ENCODE data around the gene CLCNKA.
"Not testable (repeated sequence)": the region's sequence is repeated elsewhere in the genome, so short reads cannot be mapped to it uniquely, and the experiment has no call there.

Gene CLCNKA

DNA sequence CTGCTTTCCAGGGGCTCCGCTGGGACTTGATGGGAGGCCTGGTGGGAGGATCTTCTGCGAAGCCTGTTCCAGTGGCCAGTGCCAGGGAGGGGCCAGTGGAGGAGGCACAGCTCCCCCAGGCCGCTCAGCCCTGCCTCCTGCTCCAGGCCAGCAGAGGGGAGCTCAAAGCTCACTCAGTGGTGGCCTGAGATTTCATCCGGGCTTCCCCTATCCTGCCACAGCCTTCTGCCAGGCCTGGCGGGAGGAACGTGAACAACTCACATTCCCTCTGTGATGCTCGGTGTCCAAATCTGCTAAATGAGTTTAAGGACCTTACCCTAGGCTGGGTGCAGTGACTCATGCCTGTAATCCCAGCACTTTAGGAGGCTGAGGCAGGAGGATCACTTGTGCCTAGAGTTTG, 25.0 kb downstream of the CLCNKA start:
- Histone ChIP-seq H3K4me3 (ENCODE audit: low read depth, low read length) (no peak overlapping the region), H3K9me3 (ENCODE audit: control insufficient read depth, low read length) (no peaks in the 10 kb centered on the region), H3K36me3 (ENCODE audit: control insufficient read depth, insufficient read depth, low read length) (no peaks in the 10 kb centered on the region), H3K79me2 (no peaks in the 10 kb centered on the region), H2AFZ (no peak overlapping the region), H3K4me2 (ENCODE audit: low read length) (no peak overlapping the region), H3K27me3 (ENCODE audit: control insufficient read depth, insufficient read depth, low read length) (no peaks in the 10 kb centered on the region), H3K4me1 (no peaks in the 10 kb centered on the region), H3K27ac (no peak overlapping the region), H3K9ac (no peak overlapping the region)
- TF ChIP-seq, protein P1, sequence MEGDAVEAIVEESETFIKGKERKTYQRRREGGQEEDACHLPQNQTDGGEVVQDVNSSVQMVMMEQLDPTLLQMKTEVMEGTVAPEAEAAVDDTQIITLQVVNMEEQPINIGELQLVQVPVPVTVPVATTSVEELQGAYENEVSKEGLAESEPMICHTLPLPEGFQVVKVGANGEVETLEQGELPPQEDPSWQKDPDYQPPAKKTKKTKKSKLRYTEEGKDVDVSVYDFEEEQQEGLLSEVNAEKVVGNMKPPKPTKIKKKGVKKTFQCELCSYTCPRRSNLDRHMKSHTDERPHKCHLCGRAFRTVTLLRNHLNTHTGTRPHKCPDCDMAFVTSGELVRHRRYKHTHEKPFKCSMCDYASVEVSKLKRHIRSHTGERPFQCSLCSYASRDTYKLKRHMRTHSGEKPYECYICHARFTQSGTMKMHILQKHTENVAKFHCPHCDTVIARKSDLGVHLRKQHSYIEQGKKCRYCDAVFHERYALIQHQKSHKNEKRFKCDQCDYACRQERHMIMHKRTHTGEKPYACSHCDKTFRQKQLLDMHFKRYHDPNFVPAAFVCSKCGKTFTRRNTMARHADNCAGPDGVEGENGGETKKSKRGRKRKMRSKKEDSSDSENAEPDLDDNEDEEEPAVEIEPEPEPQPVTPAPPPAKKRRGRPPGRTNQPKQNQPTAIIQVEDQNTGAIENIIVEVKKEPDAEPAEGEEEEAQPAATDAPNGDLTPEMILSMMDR (IDR thresholded peaks at IDR 0.05): no peak

DNA sequence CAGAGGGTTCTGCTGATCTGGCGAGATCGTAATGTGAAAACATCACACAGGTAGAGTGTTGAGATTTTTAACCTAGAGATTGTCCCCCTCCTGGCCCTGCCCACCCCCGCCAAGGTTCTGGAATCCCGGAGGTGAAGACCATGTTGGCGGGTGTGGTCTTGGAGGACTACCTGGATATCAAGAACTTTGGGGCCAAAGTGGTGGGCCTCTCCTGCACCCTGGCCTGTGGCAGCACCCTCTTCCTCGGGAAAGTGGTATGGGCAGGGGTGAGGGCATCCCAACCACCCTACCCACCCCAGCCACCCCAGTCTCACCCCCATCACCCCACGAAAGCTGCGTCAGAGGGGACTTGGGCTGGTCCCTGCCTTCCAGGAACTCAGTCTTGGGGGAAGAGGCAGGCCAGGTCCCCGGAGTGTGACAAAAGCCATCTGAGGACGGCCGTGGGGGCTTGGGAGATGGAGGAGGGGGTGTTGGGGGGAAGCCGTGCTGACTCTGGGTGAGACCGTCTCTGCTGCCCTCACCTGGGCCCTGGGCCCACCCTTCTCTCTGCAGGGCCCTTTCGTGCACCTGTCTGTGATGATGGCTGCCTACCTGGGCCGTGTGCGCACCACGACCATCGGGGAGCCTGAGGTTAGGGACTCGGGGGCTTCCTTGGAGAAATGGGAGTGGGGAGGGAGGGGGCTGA, 26.1 kb downstream of the CLCNKA start:
- no peaks in the 10 kb centered on the region for H3K9me3 ChIP-seq (ENCODE audit: control insufficient read depth, low read length)
- peak overlapping the region; percentile 71 for H3K4me2 ChIP-seq (ENCODE audit: low read length)
- H2AFZ ChIP-seq: no peak overlapping the region
- no peaks in the 10 kb centered on the region for H3K36me3 ChIP-seq (ENCODE audit: control insufficient read depth, insufficient read depth, low read length)
- H3K27ac ChIP-seq: no peak overlapping the region
- no peaks in the 10 kb centered on the region for H3K4me1 ChIP-seq
- H3K27me3 ChIP-seq (ENCODE audit: control insufficient read depth, insufficient read depth, low read length): no peaks in the 10 kb centered on the region
- no peak overlapping the region for H3K9ac ChIP-seq
- H3K79me2 ChIP-seq: no peaks in the 10 kb centered on the region
- H3K4me3 ChIP-seq (ENCODE audit: low read depth, low read length): no peak overlapping the region
- TF ChIP-seq, protein P1 (IDR thresholded peaks at IDR 0.05): no peak

DNA sequence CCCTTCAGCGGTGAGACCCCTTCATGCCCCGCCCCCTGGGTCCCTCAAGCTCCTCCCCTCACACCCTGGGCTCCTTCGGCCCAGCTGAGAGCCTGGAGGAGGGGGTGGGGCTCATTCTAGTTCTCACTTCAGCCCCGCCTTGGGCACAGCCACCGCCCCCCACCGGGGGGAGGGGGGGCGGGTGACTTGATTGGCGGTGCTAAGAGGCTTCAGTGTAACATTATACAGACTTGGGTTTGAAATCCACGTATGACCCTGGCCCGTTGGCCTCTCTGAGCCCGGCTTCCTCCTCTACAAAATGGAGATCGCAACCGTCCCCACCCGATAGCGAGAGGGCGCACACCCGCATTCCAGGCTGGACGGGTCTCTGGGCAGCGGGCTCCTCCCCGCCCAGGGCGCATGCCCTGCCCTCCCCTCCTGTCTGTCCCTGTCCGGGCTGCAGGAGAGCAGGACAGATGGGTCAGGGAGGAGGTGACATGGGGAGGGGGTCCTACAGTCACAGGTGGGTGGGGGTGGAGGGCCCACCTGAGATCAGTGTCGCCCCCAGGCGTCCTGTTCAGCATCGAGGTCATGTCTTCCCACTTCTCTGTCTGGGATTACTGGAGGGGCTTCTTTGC, 26.8 kb downstream of the CLCNKA start:
- no peaks in the 10 kb centered on the region for H3K27me3 ChIP-seq (ENCODE audit: control insufficient read depth, insufficient read depth, low read length)
- H3K9ac ChIP-seq: no peak overlapping the region
- no peak overlapping the region for H3K27ac ChIP-seq
- TF ChIP-seq, protein P1 (IDR thresholded peaks at IDR 0.05): no peak
- H3K4me3 ChIP-seq (ENCODE audit: low read depth, low read length): peak overlapping the region; percentile 45
- no peaks in the 10 kb centered on the region for H3K79me2 ChIP-seq
- H3K36me3 ChIP-seq (ENCODE audit: control insufficient read depth, insufficient read depth, low read length): no peaks in the 10 kb centered on the region
- H2AFZ ChIP-seq: peak overlapping the region; percentile 74
- H3K4me2 ChIP-seq (ENCODE audit: low read length): peak overlapping the region; percentile 71
- no peaks in the 10 kb centered on the region for H3K9me3 ChIP-seq (ENCODE audit: control insufficient read depth, low read length)
- no peaks in the 10 kb centered on the region for H3K4me1 ChIP-seq

DNA sequence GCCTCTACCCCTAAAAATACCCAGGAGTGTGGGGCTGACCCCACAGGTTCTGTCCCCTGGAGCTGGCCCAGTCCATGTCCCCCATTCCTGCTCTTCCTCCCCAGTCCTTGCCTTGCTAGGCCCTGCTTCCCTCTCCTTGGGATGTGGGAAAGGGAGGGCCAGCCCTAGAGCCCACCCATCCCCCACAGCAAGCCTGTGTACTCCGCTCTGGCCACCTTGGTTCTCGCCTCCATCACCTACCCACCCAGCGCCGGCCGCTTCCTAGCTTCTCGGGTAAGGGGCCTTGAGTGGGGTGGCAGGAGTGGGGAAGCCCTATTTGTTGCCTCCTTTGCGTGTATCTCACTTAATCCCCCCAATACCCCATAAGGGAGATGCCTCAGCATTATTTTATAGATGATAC, 28.5 kb downstream of the CLCNKA start:
- Histone ChIP-seq H3K4me1 (no peaks in the 10 kb centered on the region), H2AFZ (no peak overlapping the region), H3K79me2 (no peaks in the 10 kb centered on the region), H3K4me3 (ENCODE audit: low read depth, low read length) (no peak overlapping the region), H3K36me3 (ENCODE audit: control insufficient read depth, insufficient read depth, low read length) (no peaks in the 10 kb centered on the region), H3K9ac (no peak overlapping the region), H3K27me3 (ENCODE audit: control insufficient read depth, insufficient read depth, low read length) (no peaks in the 10 kb centered on the region), H3K4me2 (ENCODE audit: low read length) (no peak overlapping the region), H3K27ac (no peak overlapping the region), H3K9me3 (ENCODE audit: control insufficient read depth, low read length) (no peaks in the 10 kb centered on the region)
- TF ChIP-seq, protein P1 (IDR thresholded peaks at IDR 0.05): no peak

DNA sequence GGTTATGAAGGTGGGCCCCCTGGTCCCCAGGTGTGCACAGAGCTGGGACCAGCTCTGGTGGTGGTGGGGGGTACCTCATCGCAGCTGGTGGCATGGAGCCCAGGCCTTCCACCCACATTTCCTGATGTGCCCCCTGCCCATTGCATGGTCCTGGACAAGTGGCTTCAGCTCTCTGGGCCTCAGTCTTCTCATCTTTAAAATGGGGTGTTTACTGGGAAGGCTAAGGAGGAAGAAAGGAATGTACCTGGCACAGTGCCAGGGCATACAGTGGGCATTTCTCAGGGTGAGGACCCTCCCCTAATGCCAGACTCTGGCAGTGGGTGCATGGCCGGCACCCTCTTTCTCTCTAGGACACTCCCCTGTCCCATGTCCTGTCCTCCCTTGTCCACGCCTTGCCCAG, 29.2 kb downstream of the CLCNKA start:
- Histone ChIP-seq H3K4me3 (ENCODE audit: low read depth, low read length) (no peak overlapping the region), H3K9me3 (ENCODE audit: control insufficient read depth, low read length) (no peaks in the 10 kb centered on the region), H2AFZ (no peak overlapping the region), H3K4me1 (peaks cover 2% of the 10 kb centered on the region), H3K27me3 (ENCODE audit: control insufficient read depth, insufficient read depth, low read length) (no peaks in the 10 kb centered on the region), H3K79me2 (no peaks in the 10 kb centered on the region), H3K27ac (no peak overlapping the region), H3K36me3 (ENCODE audit: control insufficient read depth, insufficient read depth, low read length) (no peaks in the 10 kb centered on the region), H3K4me2 (ENCODE audit: low read length) (no peak overlapping the region), H3K9ac (no peak overlapping the region)
- TF ChIP-seq, protein P1 (IDR thresholded peaks at IDR 0.05): no peak

DNA sequence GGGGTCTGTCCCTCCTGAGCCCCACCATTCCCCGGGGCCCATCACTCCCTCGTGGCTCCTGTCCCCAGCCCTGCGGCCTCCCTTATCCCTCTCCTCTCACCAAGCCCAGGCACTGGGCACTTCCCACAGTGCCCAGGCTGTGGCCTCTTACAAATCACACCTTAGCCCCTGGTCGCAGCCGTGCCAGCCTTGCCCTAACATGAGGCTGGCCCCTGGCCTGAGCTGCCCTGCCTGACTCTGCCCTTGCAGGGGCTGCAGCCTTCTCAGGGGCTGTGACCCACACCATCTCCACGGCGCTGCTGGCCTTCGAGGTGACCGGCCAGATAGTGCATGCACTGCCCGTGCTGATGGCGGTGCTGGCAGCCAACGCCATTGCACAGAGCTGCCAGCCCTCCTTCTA, 30.1 kb downstream of the CLCNKA start:
- H2AFZ ChIP-seq; H3K4me2 ChIP-seq (ENCODE audit: low read length): not testable (repeated sequence)

More for the DNA sequence above, 30.1 kb downstream of the CLCNKA start:
- not testable (repeated sequence) for H3K4me1 ChIP-seq; H3K9ac ChIP-seq; H3K9me3 ChIP-seq (ENCODE audit: control insufficient read depth, low read length); H3K79me2 ChIP-seq; H3K27ac ChIP-seq; H3K27me3 ChIP-seq (ENCODE audit: control insufficient read depth, insufficient read depth, low read length); H3K36me3 ChIP-seq (ENCODE audit: control insufficient read depth, insufficient read depth, low read length); H3K4me3 ChIP-seq (ENCODE audit: low read depth, low read length)

Data from parathyroid adenoma (tissue), 2 donors.